GM18909 (cell line): ENCODE results near the gene FCGR2B.
A peak's percentile ranks its signal among the peaks of the same experiment; 100 is the strongest.
"Not testable (repeated sequence)": the region's sequence is repeated elsewhere in the genome, so short reads cannot be mapped to it uniquely, and the experiment has no call there.

Experiments
- ATAC-seq: cut with Tn5 transposase; IDR thresholded peaks from one replicate; pipeline ENCODE4 v1.9.1; 2021; ENCODE audit warnings: mild to moderate bottlenecking; ENCODE audit not compliant: unreplicated experiment, poor library complexity

FCGR2B gene

DNA sequence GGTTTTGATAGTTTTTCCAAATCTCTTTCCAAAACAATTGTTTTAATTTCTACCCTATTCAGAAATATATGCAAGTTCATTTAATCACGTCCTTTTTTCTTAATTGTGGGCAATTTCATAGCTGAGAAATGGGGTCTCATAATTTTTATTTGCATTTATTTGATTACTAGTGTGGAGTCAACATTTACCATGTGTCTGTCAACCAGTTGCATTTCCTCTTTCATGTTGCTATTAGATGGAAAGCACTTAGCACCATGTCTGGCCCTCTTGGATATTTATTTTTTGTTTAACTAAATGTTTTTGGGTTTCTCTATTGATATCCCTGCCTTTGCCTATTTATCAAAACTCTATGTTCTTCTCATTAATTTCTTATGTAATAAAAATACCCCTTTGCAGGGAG is 18.1 kb upstream of the FCGR2B start:
- ATAC-seq, result not testable (repeated sequence)

DNA sequence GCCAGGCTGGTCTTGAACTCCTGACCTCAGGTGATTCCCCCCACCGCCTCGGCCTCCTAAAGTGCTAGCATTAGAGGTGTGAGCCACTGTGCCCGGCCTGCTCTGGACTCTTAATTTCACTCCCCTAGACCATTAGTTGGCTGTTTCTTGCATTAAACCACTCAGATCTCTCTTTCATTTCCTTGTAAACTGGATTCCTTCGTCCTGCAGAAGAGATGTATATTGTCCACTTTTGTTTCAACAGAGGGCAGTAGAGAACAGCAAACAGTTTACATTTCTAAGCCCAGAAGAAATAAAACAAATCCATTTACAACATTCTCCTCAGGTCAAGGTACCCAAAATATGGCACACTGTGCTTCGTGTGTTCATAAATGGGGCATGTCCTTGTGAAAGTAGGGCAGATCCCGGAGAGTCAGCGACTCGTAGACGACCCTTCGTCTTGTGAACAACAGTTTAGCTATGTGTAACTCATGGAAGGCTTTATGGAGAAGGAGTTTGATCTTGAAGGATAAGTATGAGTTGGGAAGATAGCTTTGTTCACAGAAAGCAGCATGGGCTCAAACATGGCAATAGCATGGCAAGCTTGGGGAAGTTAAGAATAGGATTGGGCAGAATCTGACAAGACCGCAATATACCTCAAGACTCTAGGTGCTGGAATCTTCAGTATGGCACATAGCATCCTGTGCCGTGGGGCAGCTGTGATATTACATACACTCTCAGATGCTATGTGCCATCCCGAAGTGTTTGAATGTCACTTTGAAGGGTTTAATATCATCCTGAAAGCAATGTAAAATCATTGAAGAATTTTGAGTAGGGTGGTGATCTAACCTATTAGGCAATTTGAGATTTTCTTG is 15.2 kb upstream of the FCGR2B start:
- not testable (repeated sequence) for ATAC-seq

DNA sequence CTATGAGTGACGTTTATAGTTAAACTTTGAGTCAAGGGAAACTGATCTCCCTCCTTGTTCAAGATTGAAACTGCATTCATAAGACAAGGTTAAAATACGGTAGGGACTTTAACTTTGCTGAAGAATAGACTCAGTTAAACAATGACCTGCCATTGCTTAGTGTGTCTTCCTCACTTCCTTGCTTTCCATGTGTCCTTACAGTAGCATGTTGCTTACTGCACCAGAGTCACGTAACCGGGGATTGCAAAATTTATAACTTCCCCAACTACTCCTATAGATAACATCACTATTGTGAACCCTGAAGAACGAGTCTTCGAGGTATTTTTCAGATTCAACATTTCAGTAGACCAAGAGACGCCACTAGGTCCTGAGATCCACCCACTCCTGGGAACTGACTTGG is 9.4 kb upstream of the FCGR2B start:
- ATAC-seq, result not testable (repeated sequence)

DNA sequence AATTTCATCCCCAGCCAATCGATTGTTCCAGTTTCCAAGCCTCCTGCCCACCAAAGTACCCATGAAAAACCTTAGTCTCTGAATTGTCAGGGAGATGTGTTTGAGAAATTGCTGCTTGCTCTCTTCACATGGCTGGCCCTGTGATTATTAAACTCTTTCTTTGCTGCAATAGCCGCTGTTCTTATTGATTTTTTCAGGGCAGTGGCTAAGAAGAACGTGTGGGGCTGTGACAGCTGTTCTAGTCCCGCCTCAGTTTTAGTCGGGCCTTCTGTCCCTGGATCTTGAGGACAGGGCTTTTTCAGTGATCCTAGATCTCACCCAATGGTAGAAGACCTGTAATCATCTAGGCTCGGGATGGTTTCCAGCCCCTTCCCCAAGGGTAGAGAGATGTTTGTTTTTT is 9.0 kb upstream of the FCGR2B start:
- ATAC-seq, result not testable (repeated sequence)

DNA sequence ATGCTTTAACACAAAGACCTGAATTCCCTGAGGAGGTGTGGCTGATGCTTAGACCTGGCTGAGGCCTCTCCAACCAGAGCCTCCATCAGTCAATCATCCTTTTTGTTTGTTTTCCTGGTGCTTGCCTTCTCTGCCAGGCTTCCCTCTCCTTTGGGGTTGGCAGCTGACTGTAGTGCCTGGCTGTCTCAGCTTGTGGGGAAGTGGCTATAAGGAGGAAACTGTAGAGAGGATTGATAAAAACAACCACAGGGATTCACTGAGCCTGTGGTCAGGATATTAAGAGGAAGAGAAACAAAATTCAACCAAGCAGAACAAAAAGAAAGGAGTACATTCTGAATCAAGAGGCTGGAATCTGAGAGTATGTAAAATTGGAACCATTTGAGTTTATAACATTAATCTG is 4.4 kb upstream of the FCGR2B start:
- not testable (repeated sequence) for ATAC-seq

DNA sequence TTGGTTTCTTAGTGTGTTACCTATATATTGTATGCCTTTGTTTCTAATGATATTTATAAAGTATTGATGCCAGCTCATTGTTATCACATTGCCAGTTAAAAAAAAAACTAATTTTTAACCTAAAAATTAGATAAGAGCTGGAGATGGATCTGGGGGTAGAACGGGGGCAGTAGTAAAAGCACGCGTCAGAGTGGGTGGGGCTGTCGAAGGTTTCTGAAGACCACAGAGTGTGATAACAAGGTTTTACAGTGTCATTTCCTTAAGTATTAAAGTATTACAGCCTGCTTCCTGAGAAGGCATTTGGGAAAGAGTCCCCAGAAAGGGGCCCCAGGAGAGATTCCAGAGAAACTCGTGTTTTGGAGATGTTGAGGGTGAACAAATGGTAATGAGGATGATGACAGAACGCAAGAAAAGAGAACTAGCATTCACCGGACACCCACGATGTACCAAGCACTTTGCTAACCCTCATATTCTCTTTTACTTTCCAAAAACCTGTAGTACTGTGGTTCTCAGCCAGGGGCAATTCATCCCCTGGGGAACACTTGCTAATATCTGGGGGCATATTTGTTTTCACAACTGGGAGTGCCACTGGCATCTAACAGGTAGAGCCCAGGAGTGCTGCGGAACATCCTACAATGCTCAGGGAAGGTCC is 1.2 kb upstream of the FCGR2B start:
- not testable (repeated sequence) for ATAC-seq

DNA sequence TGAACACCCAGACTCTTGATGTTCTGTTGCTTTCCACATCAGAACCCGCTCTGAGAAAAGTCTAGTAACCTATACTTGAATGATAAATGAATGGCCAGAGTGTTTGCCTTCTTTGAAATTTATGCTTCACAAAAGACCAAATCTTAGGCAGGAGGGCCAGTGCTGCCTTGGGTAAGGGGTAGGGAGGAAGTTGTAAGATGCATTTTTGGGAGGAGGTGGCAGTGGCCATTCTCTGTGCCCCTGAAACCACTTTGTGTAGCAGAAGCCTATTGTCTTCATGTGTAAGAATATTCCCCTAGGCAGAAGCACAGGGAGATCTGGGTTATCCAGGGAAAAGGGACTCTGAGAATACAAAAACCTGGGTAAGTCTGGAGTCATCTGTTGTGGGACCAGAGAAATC is 626 bp downstream of the FCGR2B start:
- peak; percentile 18 for ATAC-seq

DNA sequence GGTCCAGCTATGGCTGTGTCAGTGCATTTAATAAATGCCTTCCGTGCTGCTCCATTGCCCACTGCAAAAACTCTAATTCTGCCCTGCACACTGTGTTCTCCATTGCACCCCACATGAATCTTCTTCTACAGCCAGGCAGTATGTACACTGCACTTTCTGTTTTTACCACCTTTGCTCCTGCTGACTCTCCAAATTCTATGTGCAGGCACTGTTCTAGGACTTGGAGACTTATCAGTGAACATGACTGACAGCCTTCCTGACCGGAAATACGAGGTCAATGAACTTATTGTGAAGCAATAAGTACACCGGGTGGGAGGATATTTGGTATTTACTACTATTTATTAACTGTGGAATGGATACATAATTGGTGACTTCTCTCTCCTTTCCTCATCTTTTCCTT is 1.7 kb downstream of the FCGR2B start:
- ATAC-seq, result not testable (repeated sequence)

DNA sequence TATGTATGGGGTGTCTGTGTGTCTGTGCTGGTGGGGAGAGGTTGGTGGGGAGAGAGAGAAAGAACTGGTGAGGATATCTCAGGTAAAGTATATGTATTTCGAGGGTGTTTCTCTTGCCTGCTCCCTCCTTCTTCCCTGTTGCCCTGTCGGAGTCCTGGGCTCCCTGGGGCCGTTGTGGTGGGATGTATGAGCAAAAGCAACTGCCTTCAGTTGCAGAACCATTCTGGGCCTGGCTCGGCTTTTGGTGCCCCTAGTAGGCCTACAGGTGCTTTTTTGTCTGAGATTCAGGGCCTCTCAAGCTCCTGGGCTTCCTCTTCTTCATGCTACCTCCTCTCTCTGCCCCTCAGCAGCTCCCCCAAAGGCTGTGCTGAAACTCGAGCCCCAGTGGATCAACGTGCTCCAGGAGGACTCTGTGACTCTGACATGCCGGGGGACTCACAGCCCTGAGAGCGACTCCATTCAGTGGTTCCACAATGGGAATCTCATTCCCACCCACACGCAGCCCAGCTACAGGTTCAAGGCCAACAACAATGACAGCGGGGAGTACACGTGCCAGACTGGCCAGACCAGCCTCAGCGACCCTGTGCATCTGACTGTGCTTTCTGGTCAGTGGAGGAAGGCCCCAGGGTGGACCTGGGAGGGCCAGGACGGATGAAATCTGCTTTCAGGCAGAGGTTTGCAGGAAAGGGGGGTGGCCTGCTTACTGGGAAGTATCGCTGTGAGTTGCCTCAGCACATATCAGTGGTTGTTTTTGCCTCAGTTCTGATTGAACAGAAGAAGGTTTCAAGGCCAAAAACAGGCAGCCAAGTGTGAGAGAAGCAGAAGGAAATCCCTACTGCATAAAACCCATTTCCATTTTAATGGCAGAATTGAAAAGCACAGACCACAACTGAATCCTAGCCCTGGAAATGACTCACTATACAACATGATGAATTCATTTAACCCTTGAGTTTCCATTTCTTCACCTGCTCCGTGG is 8.4 kb downstream of the FCGR2B start:
- not testable (repeated sequence) for ATAC-seq

DNA sequence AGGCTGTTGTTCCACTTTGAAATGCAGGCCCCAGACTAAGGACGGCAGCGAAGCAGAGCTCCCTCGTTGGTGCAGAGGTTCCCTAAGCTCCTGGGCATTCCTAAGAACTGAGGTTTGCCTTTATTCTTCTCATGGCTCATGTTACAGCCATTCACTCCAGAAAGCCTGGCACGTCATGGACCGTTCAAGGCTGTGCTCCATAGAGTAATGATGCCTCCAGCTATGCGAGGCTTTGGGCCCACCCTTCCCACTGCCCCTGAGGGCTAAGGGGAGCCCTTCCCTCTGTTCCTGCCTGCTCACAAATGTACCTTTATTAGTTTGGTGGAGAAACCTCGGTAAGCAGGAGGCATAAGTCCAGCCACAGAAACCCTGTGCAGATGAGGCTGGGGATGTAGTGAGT is 10.5 kb downstream of the FCGR2B start:
- not testable (repeated sequence) for ATAC-seq

DNA sequence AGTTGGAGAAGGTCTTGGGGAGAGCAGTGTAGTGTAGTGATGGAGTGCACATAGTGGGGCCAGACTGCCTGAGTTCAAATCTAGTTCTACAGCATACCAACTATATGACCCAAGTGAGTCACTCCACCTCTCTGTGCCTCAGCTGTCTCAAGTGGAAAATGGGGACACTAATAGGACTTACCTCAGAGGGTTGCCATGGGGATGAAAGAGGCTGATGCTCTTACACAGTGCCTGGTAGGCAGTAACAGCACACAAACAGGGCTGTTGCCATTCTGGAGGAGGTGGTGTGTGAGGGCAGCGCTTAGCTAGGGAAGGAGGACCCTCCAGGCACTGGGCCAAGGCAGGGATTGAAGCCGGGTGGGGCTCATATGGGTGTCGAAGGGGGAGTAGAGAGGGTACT is 11.5 kb downstream of the FCGR2B start:
- ATAC-seq, result not testable (repeated sequence)

DNA sequence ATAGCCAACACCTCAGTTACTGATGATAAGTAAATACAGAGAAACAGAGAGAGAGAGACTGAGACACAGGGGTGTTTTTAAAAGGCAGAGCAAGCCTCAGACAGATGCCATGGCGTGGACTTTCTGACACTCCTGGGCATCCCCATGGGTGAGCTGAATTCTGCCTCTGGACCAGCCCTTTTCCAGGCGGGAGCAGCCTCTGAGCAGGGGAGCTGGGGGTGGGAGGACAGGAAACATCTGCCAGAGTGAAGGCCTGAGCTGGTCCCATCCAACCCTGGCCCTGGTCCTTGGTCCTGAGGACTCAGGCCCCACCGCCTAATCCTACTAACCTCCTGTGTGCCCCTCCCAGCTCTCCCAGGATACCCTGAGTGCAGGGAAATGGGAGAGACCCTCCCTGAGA is 12.0 kb downstream of the FCGR2B start:
- not testable (repeated sequence) for ATAC-seq

DNA sequence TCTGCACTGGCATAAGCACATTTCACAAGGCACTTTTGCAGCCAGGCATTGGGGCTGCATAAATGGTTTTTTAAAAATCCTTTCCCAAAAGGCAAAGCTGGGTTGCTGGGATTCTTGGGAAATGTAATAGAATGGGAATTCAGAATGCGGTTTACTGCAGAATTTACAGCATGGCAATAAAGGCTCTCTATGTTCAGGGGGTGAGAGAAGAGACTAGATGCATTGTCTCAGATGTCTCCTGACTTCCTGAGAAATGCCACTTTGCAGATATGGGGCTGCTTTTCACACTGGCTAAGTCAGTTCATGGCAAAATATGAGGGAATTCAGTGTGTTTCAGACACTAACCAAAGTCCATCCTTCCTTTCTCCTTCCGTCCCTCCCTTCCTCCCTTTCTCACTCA is 13.5 kb downstream of the FCGR2B start:
- no peak for ATAC-seq

DNA sequence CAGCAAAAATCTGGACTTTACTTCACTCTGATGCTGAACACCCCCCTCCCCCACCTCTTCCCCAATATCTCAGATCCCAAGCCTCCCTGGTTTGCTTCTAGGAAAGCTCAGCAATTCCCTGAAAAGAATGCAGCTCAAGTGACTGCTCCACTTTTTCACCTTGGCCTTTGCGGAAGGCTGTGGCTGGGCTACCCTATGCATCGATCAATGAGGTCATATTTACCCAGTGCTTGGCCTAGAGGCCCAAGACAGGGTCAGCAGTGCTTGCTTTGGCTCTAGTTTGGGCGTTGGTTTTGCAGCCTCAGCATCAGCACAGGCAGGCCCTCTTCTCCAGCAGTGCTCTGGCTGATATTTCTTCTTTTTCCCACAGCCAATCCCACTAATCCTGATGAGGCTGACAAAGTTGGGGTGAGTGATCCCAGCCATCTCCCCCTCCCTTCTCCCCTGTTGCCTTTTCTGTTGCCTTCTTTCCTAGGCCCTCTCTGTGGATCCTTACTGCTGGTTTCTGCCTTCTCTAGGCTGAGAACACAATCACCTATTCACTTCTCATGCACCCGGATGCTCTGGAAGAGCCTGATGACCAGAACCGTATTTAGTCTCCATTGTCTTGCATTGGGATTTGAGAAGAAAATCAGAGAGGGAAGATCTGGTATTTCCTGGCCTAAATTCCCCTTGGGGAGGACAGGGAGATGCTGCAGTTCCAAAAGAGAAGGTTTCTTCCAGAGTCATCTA is 14.2 kb downstream of the FCGR2B start:
- no peak for ATAC-seq

DNA sequence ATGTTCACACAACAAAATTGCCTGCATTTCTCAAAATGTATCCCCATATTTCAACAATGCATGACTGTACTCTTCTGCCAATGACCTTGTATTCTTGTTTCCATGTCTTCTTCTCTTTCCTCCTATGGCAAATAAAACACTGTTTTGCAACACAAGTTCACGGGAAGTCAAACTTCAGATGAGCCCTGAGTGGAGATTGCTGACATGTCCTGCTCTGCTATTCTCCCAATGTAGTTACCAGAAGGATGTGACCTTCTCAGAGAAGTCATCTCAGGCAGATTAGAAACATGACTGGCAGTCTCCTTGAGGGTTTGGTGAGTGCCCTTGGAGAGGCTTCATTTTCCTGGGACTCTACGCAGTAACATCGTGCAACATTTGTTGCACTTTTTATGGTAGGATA is 15.6 kb downstream of the FCGR2B start:
- no peak for ATAC-seq

DNA sequence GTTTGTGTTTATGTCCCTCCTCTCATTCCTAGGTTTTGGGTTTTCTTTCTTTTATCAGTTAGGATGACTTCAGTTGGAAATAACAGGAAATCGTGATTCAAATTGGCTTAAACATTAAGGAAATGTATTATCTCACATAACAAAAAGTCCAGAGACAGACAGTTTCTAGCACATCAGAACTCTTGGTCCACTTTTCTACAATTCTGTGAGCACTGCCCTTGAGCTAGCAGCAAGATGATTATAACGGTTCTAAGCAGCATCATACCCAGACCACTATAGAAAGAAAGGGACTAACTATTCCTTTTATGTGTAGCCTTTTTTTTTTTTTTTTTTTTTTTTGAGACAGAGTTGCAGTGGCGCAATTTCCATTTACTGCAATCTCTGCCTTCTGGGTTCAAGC is 18.9 kb downstream of the FCGR2B start:
- ATAC-seq, result no peak

DNA sequence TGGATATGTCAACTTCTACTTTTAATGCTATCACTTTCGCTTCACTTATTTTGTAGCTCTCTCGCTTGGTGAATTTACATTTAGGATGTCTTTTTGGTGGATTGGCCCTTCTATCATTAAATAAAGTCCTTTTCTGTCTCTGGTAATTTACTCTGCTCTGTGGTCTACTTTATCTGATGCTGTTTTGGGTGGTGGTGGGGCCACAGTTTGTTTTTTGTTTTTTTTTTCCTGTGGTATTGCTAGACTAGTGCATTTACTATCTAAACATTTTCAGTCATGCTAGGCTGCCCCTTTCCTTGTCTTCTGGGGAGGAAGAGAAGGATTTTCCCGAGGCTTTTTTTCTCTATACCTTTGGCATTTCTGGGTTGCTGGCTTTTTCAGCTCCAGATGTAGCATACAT is 26.0 kb downstream of the FCGR2B start:
- no peak for ATAC-seq

DNA sequence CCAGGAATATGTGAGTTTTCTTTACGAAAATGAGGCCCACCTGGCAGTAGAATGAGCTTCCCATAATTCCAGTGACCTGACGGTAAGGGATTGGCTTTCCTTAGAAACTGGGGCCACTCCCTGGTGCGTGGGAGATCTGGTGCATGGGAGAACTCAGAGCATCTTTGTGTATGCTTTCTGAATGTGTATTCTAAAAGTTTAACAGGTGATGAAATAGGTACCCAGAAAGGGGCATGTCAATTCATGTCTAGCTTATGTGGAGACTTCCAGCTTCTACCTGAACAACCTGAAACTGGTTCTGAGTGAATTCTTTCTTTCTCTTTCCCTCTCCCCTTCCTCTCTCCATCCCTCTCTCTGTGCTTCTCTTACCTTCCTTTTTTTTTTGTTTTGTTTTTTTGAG is 28.9 kb downstream of the FCGR2B start:
- ATAC-seq, result no peak

DNA sequence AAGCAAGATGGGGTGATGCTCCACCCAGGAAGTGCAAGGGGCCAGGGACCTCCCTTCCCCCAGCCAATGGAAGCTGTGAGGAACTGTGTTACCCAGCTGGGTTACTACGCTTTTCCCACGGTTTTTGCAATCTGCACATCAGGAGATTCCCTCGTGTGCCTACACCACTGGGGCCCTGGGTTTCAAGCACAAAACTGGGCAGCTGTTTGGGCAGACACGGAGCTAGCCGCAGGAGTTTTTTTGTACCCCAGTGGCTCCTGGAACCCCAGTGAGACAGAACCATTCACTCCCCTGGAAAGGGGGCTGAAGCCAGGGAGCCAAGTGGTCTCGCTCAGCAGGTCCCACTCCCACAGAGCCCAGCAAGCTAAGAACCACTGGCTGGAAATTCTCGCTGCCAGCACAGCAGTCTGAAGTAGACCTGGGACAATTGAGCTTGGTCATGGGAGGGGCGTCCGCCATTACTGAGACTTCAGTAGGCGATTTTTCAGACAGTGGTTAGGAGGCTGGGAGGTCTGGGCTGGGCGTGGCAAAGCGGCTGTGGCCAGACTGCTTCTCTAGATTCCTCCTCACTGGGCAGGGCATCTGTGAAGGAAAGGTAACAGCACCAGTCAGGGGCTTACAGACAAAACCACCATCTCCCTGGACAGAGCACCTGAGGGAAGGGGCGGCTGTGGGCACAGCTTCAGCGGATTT is 30.2 kb downstream of the FCGR2B start:
- ATAC-seq, result not testable (repeated sequence)
